Spleen (tissue), 11 donors: ENCODE data around the gene FBXL4. TPM values are rescaled to one million over a fixed set of nuclear protein-coding genes. Genes with fewer than 3 reads are reported as not detected.

Experiments used
- DNase-seq: peaks from one replicate; pipeline ENCODE4 v3.0.0-alpha.2; 2020
- H3K27ac ChIP-seq, 8 donors: fragments of 200-600 bp; sonication (generic) in 7 of 8; 1 replicate in 4 of 8; 2 replicates in 4 of 8; pipeline versions ENCODE4 v1.5.0 to v1.8.0; 2016 to 2021; ENCODE audit warnings: inconsistent platforms in 4 of 8, mild to moderate bottlenecking in 4 of 8, moderate library complexity in 1 of 8
- H3K27me3 ChIP-seq, 7 donors: fragments of 200-600 bp; sonication (generic) in 6 of 7; replicated peaks in 1 of 7; 1 replicate in 4 of 7; 2 replicates in 3 of 7; pipeline versions ENCODE4 v1.5.0 to v1.8.0; 2016 to 2021; ENCODE audit warnings: inconsistent platforms in 3 of 7, mild to moderate bottlenecking in 1 of 7
- H3K36me3 ChIP-seq, 6 donors: fragments of 200-600 bp; sonication (generic) in 5 of 6; 1 replicate in 4 of 6; 2 replicates in 2 of 6; pipeline versions ENCODE4 v1.5.0 to v1.8.0; 2016 to 2021; ENCODE audit warnings: inconsistent platforms in 2 of 6
- H3K4me1 ChIP-seq, 6 donors: fragments of 200-600 bp; sonication (generic) in 5 of 6; 1 replicate in 3 of 6; 2 replicates in 3 of 6; pipeline versions ENCODE4 v1.5.0 to v1.8.0; 2016 to 2021; ENCODE audit warnings: inconsistent platforms in 3 of 6
- H3K4me3 ChIP-seq, 8 donors: fragments of 200-600 bp; sonication (generic) in 7 of 8; 1 replicate in 4 of 8; 2 replicates in 4 of 8; pipeline versions ENCODE4 v1.5.0 to v1.8.0; 2016 to 2021; ENCODE audit warnings: inconsistent platforms in 4 of 8, mild to moderate bottlenecking in 4 of 8, moderate library complexity in 2 of 8
- H3K9me3 ChIP-seq, 8 donors: fragments of 200-600 bp; sonication (generic) in 7 of 8; 1 replicate in 4 of 8; 2 replicates in 4 of 8; pipeline versions ENCODE4 v1.5.0 to v1.8.0; 2016 to 2021; ENCODE audit warnings: inconsistent platforms in 4 of 8
- CTCF ChIP-seq, 11 experiments: fragments of 200-600 bp in 7 of 11; fragments of 450-650 bp in 4 of 11; sonication (generic) in 4 of 11; IDR thresholded peaks in 8 of 11; conservative IDR thresholded peaks in 3 of 11; 1 replicate in 7 of 11; 2 replicates in 4 of 11; pipeline versions ENCODE4 v1.4.0 to v1.8.0; 2016 to 2021; ENCODE audit warnings: antibody characterized with exemption in 11 of 11, inconsistent platforms in 4 of 11, mild to moderate bottlenecking in 1 of 11
- POLR2A ChIP-seq, 3 donors: fragments of 450-650 bp; IDR thresholded peaks; one replicate each; pipeline ENCODE4 v1.5.1; 2017; ENCODE audit warnings: antibody characterized with exemption in 3 of 3, mild to moderate bottlenecking in 1 of 3
- POLR2AphosphoS5 ChIP-seq, 3 donors: sonication (generic); formaldehyde crosslinking; IDR thresholded peaks; one replicate each; pipeline ENCODE4 v1.5.1; 2017; ENCODE audit warnings: antibody characterized with exemption in 3 of 3
- WGBS, 5 donors: extraction: QIAGEN DNeasy Blood & Tissue Kit in 3 of 5; methylation state at CpG; one replicate each; pipeline versions ENCODE4 v1.1.5 to v1.1.7; 2013 to 2018; 5-methylcytosine and 5-hydroxymethylcytosine counted together
- intact Hi-C: fragments of 100-400 bp; cut with DNase I; formaldehyde crosslinking; loops from one replicate; pipeline ENCODE4 v1.15.0; 2023; ENCODE audit warnings: low total_unique reads
- polyA plus RNA-seq, 3 donors: library from polyadenylated mRNA; stranded (reverse); fragments of 200-250 nt; gene quantifications; one replicate each; pipeline ENCODE4 v1.2.1, GENCODE V29; 2013
- total RNA-seq, 7 donors: library from RNA; depleted of rRNA in 3 of 7; stranded (reverse); fragments of >200 nt in 3 of 7; fragmentation: NEBNext Ultra II Directional in 4 of 7; extraction: Animal tissue kit (Norgen Biotek cat#: 25700) in 4 of 7; gene quantifications; one replicate each; pipeline versions ENCODE4 v1.1.0 to v1.2.1, GENCODE V29; 2016 to 2021
- donor health status: healthy with polysubstance abuse.
- donor health status: DM: no; HTN: no; CAD: no; lungs with moderate emphysema.
- donor health status: DM: no; HTN: no; CAD: no.
- donor health status: Bipolar disorder and iron deficiency.
- donor health status: healthy.
- donor health status: DM: no; HTN: no; CAD: no.
- donor health status: DM: yes; HTN: yes; CAD: no.

The FBXL4 gene
- total and polyA plus RNA-seq, 10 donors, result 2.7 to 27.0 (median 19.1) TPM

GRCh38 chr6:98824902-98825599 lies 122.7 kb downstream of the FBXL4 start:
- Histone ChIP-seq H3K9me3 (no peaks in the 10 kb centered on the region), H3K27me3 (peaks cover 8 to 100% (median 91%) of the 10 kb centered on the region in 7 donors), H3K4me1 (peaks cover 3 to 42% (median 23%) of the 10 kb centered on the region in 6 donors), H3K4me3 (peak overlapping the region in 1 of 8 donors; percentile 7), H3K27ac (no peak overlapping the region), H3K36me3 (no peaks in the 10 kb centered on the region)
- intact Hi-C loops, result no loop called here
- DNase-seq, result no peak
- 2 to 11% (median 5%) methylated on average over 24 to 32 of the region's 32 CpGs for WGBS, 5 donors
- TF ChIP-seq POLR2AphosphoS5 (IDR thresholded peaks at IDR 0.05) (no peak), CTCF (IDR thresholded peaks at IDR 0.05 in 8 of 11, conservative IDR thresholded peaks at IDR 0.05 in 3 of 11) (no peak), POLR2A (IDR thresholded peaks at IDR 0.05) (no peak)

GRCh38 chr6:98824162-98824901 lies 123.4 kb downstream of the FBXL4 start:
- no peaks in the 10 kb centered on the region for H3K9me3 ChIP-seq
- DNase-seq, result peak; percentile 75
- H3K36me3 ChIP-seq, result no peaks in the 10 kb centered on the region
- H3K4me1 ChIP-seq, result peaks cover 3 to 41% (median 23%) of the 10 kb centered on the region in 6 donors
- TF ChIP-seq POLR2A (IDR thresholded peaks at IDR 0.05) (no peak), POLR2AphosphoS5 (IDR thresholded peaks at IDR 0.05) (no peak), CTCF (IDR thresholded peaks at IDR 0.05 in 8 of 11, conservative IDR thresholded peaks at IDR 0.05 in 3 of 11) (no peak)
- H3K27me3 ChIP-seq, result peaks cover 8 to 100% (median 86%) of the 10 kb centered on the region in 7 donors
- peak overlapping the region in 2 of 8 donors; percentile 7 to 40 for H3K4me3 ChIP-seq
- intact Hi-C loops, result no loop called here
- WGBS, 5 donors, result 4 to 6% (median 5%) methylated on average over 32 to 44 of the region's 44 CpGs
- H3K27ac ChIP-seq, result no peak overlapping the region

GRCh38 chr6:98823428-98824161 lies 124.2 kb downstream of the FBXL4 start:
- DNase-seq, result no peak
- Histone ChIP-seq H3K4me1 (peaks cover 3 to 34% (median 23%) of the 10 kb centered on the region in 6 donors), H3K27ac (no peak overlapping the region), H3K36me3 (no peaks in the 10 kb centered on the region), H3K27me3 (peaks cover 5 to 100% (median 79%) of the 10 kb centered on the region in 7 donors), H3K4me3 (peak overlapping the region in 1 of 8 donors; percentile 40), H3K9me3 (no peaks in the 10 kb centered on the region)
- WGBS, 5 donors, result 5 to 12% (median 7%) methylated on average over 12 of the region's 12 CpGs
- TF ChIP-seq POLR2A (IDR thresholded peaks at IDR 0.05) (no peak), POLR2AphosphoS5 (IDR thresholded peaks at IDR 0.05) (no peak), CTCF (IDR thresholded peaks at IDR 0.05 in 8 of 11, conservative IDR thresholded peaks at IDR 0.05 in 3 of 11) (no peak)
- intact Hi-C loops, result no loop called here
